Measurements from ENCODE around the gene CIDEC.

The CIDEC gene, protein sequence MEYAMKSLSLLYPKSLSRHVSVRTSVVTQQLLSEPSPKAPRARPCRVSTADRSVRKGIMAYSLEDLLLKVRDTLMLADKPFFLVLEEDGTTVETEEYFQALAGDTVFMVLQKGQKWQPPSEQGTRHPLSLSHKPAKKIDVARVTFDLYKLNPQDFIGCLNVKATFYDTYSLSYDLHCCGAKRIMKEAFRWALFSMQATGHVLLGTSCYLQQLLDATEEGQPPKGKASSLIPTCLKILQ

DNA sequence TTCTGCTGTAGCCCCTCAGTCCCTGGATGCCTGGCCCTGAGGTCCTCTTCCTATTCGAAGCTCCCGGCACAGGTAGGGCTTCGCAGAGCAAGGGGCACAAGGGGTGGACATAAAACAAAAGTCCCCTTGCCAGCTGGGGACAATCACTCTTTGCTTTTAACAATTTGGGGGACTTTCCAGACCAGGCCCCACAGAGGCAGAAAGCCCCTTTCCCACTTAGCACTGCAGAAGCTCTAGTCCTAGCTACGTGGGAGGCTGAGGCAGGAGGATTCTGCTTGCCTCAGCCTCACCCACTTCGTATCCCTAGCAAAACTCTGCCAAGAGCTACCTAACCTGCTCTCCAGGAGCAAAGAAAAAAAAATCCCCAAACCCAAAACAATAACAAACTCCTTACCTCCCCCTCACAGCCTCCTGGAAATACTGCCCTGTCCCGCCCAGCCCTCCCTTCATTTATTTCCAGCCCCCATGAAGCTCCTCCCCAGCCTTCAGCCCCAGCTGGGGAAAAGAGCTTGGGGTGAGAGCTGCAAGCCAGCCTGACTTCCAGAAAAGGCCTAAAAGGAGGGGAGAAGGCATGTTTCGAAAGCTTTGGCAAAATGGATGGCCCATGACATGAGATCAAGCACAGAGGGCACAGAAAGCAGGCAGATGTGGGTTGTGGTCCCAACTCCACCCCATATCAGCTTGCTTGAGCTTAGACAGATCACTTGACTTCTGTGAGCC lies at the start of gene CIDEC:
Gene CIDEC (minus strand): TSS at position 424 of the 720 bp plus-strand sequence. CDS start 1,767 bp downstream, outside the sequence.
- DNase-seq = no peak

DNA sequence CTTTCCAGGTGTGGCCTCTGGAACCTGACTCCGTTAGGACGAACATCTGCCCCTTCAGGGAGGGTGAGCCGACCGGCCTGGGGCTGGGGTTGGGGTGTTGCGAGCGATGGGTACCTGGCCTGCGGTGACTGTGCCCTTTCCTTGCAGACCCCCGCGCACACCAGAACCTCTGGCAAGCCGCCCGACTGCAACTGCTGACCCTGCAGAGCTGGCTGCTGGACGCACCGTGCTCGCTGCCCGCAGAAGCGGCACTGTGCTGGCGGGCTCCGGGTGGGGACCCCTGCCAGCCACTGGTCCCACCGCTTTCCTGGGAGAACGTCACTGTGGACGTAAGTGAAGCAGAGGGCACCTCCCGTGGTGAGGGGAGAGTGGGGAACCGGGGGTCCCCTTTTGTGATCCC lies 48.1 kb upstream of the CIDEC start:
- no peak for DNase-seq

DNA sequence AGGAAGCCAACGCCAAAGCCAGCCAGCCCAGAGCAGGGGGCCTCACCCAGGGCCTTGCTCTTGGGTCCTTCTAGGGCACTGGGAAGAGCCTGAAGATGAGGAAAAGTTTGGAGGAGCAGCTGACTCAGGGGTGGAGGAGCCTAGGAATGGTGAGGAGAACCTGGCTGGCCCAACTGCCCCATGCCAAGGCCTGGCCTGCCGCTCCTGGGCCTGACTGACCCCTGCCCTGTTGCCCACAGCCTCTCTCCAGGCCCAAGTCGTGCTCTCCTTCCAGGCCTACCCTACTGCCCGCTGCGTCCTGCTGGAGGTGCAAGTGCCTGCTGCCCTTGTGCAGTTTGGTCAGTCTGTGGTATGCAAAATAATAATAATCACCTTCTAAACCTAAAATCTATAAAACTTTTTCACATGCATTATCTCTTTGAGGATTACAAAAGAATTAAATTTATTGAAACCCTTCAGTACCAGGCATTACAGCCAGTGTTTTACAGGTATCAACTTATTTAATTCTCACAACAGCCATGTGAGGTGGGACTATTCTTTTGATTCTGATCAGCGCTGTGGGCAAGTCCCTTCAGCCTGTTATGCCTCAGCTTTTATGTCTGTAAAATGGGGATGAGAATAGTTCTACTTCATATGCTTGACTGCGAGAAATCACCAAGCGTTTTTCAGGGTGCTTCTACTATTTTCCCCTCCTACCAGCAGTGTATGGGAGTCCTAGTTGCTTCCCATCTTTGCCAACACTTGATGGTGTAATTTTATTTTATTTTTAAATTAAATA lies 38.4 kb upstream of the CIDEC start:
- DNase-seq = no peak

DNA sequence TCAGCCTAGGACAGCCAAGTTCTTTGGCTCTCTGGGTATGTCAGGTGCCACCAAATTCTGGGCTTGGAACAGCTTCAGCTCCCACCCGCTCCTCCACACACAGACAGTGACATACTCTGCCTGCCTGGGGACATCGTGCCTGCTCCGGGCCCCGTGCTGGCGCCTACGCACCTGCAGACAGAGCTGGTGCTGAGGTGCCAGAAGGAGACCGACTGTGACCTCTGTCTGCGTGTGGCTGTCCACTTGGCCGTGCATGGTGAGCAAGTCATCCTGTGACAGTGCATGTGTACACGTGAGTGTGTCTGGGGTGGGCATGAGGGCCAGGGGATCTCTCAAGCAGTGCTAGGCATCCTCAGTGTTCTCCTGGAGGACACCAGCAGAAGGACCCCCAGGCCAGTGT lies 37.8 kb upstream of the CIDEC start:
- DNase-seq = no peak

DNA sequence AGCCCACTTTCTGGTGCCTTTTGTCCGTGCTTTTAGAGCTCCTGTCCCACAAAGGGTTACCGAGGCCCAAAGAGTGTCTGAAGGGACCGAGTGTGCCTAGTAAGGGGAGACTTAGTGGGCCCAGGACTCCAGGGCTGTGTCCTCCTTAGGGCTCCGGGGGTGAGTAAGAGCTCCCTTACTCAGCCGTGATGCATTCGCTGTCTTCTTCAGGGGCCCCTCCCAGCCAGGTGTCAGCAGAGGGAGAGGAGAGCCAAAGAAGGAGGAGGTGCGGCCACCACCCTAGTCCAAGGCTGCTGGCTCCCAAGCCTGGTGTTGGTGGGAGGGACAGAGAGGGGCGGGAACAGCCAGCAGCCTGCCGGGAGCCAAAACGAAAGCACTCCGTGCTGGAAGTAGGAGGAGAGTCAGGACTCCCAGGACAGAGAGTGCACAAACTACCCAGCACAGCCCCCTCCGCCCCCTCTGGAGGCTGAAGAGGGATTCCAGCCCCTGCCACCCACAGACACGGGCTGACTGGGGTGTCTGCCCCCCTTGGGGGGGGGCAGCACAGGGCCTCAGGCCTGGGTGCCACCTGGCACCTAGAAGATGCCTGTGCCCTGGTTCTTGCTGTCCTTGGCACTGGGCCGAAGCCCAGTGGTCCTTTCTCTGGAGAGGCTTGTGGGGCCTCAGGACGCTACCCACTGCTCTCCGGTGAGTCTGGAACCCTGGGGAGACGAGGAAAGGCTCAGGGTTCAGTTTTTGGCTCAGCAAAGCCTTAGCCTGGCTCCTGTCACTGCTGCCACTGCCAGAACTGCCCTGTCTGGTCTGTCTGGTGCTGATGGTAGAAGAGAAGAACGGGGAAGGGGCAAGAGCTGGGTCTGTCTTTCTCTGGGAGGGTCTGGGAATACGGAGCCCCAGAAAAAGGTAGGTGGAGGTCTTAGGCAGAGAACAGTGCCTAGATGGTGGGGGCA lies 37.0 kb upstream of the CIDEC start, which contains the start of gene IL17RC:
Gene IL17RC (plus strand): TSS at position 365 of the 947 bp plus-strand sequence. CDS start 218 bp downstream, at position 583.
- DNase-seq = peak; percentile 86

DNA sequence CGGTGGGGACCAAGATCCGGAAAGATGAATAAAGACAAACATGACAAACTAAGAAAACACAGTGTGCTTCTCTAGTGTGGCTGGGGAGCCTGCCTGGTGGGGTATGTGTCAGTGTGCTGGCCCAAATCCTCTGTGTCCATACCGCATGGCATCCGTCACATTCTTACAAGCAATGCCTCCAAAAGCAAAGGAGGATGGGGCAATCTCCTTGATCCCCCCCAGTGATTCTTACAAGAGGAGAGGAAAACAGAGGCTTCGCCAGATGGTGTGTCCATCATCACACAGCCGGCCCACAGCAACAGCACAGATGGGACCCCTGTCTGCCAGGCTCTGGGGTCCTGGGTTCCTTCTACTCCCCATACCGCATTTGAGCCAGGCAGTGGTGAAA lies 36.3 kb upstream of the CIDEC start:
- DNase-seq = no peak

DNA sequence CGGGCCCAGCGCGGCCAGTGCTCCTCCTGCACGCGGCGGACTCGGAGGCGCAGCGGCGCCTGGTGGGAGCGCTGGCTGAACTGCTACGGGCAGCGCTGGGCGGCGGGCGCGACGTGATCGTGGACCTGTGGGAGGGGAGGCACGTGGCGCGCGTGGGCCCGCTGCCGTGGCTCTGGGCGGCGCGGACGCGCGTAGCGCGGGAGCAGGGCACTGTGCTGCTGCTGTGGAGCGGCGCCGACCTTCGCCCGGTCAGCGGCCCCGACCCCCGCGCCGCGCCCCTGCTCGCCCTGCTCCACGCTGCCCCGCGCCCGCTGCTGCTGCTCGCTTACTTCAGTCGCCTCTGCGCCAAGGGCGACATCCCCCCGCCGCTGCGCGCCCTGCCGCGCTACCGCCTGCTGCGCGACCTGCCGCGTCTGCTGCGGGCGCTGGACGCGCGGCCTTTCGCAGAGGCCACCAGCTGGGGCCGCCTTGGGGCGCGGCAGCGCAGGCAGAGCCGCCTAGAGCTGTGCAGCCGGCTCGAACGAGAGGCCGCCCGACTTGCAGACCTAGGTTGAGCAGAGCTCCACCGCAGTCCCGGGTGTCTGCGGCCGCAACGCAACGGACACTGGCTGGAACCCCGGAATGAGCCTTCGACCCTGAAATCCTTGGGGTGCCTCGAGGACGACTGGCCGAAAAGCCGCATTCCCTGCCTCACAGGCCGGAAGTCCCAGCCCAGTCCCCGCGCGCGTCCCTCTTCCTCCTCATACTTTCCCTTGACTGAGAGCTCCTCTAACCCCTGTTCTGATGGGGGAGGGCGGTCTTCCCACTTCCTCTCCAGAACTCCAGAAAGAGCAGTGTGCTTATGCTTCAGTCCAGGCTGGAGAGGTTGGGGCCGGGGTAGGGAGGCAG lies 35.4 kb upstream of the CIDEC start:
- peak; percentile 71 for DNase-seq

DNA sequence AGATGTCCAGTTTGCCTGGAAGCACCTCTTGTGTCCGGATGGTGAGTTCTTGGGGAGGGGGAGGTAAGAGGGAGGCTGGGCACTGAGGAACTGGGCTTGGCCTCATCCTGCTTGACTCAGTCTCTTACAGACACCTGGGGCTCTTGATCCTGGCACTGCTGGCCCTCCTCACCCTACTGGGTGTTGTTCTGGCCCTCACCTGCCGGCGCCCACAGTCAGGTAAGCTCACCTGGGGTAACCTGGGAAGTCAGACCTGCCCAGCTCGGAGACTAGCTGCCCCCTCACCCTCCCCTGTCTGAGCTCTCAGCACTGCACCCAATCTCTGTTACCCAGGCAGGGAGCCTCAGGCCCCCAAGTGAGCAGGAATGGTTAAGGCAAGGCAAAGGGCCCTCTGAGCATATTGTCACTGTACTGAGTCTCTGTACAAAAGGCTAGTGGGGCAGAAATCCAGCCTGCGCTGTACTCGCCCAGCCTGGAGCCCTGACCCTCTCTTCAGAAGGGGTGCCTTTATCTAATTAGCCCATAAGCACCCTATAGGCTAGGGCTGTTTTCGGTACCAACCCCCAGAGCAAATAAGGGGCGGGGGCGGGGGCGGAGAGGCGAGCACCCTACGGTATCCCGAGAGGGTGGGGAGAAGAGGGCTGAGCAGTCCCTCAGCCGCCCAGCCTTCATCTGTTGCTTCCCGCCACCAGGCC lies 34.7 kb upstream of the CIDEC start:
- DNase-seq = no peak

DNA sequence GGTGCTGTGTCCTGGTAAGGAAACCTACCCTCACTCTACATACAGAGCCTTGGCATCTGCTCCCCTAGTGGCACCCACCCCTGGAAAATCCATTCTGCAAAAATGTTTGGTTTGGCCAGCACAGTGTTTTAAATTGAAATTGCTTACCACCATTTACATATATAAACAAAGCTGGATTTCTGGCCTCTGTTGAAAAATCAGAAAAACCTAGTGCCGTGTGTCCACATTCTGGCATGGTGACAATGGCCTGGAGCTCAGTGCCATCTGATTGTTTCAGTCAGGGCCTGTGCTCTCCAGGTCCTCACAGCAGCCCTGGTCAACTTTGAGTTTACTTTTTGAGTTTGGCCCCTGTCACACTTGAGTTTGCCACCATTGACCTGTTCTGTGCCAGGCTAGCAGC lies 34.0 kb upstream of the CIDEC start:
- no peak for DNase-seq

DNA sequence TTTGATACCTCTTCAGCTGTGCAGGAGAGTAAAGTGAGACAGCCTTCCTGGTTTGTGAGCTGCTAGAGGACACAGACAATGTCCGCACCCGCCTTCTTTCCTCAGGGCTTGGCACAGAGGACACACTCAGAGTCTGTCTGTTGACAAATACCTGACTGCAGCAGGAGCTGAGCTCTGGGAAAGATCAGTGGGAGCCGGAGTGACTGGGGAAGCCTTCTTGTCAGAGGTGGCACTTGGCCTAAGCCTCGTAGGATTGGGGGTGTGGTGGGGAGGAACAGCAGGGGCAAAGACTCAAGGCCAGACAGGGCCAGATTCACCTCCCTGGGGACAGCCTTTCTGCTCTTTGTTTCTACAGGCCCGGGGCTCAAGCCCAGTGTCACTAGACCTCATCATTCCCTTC lies 33.5 kb upstream of the CIDEC start:
- no peak for DNase-seq

DNA sequence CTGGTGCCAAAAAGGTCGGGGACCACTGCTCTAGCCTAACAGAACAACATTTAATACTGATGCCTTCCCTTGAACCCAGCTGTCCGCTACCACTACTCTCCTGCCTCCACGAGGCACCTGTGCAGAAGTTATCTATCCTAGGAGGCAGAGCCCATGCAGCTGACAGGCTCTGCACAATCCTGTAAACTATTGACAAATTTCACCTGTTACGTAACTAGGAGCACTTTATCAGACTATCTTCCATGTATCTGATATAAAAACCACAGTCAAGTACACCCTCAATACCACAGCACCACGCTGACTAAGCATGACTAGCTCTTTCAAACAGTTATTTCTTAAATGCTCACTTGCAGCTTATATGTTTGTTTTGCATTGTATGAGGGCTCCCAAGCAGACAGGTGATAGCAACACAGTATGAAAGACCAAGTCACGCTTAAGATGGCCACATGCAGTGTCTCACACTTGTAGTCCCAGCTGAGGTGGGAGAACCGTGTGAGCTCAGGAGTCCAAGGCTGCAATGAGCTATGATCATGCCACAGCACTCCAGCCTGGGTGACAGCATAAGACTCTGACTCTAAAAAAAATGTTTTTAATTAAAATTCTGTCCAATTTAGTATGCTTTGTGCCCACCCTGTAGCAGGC lies 32.4 kb upstream of the CIDEC start:
- DNase-seq = no peak

DNA sequence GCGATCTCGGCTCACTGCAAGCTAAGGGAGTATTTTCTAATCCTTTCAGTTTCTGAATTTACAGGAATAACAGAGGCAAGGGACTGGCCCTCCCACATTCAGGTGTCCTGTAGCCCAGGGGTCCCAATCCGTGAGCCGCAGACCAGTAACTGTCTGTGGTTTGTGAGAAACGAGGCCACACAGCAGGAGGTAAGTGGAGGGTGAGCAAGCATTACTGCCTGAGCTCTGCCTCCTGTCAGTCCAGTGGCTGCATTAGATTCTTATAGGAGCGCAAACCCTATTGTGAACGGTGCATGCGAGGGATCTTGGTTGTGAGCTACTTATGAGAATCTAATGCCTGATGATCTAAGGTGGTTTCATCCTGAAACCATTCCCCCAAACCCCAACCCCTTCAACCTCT lies 31.8 kb upstream of the CIDEC start:
- DNase-seq = no peak

DNA sequence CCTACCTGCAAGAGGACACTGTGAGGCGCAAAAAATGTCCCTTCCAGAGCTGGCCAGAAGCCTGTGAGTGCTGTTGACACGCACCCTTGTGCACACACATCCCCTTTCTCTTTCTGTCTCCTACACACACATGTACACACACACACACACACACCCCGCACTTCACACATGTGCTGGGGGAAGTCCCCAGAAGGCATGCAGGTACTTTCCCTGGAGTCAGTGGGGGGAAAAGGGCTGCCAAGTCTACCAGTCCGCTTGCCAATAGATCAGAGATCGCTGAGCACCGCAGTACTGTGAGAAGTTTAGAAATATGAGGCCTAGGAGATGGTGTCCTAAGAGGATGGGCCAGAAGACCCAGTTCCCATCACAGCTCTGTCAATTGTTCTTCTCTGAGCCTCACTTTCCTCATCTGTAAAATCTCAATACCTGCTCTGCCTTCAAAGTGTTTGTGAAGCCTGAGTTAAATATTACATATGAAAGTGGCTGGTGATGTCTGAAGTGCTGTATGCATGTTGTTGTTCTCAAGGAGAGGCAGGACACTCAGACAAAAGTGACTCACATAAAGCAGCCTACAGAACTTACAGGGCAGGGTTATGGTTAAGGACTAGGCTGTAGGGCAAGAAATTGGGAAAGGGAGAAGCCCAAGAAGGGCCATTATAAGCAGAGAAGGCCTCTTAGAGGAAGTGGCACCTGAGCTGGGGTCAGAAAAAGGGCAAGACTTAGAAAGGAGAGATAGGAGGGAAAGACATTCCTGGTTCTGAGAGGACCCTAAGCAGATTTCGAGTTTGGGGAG lies 29.4 kb upstream of the CIDEC start:
- DNase-seq = no peak

DNA sequence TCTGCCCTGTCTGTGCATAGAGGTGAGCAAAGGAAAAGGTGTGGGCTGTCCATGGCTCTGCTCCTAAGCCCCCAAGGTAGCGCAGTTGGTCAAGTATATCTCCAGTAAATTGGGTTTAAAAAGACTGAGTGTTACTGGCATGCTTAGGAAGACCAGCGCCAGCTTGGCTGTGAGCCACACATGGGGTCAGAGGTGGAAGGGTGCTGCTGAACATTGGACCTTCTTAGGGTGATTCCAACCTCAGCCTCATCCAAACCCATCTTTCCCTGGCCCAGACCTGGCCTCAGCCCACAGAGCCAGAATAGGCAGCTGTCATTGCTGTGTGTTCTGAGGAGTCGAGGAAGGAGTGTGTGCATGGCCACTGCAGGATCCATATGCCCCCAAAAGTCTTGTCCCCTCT lies 28.2 kb upstream of the CIDEC start:
- DNase-seq = no peak

DNA sequence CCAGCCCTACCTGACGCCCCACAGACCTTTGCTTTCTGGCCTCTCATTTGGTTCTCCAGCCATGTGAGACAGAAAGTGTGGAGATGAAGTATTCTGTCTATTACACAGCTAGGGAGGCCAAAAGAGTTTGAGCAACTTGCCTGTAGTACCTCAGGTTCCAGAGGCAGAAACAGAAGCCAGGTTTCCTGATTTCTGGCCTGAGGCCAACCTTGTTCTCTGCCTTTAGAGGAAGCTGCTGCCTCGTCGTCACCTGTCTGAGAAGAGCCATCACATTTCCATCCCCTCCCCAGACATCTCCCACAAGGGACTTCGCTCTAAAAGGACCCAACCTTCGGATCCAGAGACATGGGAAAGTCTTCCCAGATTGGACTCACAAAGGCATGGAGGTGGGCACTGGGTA lies 26.4 kb upstream of the CIDEC start:
- no peak for DNase-seq

DNA sequence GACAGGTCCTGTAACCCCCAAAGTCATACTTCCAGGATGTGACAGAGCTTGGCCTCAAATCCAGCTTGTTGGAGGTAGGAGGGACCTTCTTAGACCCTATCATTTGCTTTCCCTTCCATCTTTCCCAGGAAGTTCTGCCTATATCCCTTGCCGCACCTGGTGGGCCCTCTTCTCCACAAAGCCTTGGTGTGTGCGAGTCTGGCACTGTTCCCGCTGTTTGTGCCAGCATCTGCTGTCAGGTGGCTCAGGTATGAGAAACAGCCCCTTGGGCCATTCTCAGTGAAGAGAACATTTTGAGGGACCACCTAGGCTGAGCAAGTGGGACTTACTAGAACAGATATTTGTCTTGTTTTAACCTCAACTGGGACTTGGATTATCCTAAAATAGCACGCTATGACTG lies 23.9 kb upstream of the CIDEC start:
- DNase-seq = no peak

DNA sequence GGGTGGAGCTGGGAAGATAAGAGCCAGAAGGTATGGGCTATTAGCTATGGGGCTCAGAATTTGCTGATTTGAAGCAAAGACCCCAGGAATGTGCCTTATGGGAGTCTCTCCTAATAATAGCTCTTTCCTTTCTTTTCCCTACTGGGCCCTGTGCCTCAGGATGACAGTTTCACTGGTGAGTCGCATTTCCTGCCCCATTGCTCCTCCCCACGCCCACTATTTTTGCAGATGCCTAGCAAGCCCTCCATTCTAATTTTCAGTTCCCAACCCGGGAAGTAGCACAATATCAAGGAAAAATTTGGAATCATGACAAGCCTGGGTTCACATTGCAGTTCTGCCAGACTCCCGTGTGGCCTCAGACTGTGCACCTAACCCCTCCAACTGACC lies 23.2 kb upstream of the CIDEC start:
- DNase-seq = peak; percentile 67

DNA sequence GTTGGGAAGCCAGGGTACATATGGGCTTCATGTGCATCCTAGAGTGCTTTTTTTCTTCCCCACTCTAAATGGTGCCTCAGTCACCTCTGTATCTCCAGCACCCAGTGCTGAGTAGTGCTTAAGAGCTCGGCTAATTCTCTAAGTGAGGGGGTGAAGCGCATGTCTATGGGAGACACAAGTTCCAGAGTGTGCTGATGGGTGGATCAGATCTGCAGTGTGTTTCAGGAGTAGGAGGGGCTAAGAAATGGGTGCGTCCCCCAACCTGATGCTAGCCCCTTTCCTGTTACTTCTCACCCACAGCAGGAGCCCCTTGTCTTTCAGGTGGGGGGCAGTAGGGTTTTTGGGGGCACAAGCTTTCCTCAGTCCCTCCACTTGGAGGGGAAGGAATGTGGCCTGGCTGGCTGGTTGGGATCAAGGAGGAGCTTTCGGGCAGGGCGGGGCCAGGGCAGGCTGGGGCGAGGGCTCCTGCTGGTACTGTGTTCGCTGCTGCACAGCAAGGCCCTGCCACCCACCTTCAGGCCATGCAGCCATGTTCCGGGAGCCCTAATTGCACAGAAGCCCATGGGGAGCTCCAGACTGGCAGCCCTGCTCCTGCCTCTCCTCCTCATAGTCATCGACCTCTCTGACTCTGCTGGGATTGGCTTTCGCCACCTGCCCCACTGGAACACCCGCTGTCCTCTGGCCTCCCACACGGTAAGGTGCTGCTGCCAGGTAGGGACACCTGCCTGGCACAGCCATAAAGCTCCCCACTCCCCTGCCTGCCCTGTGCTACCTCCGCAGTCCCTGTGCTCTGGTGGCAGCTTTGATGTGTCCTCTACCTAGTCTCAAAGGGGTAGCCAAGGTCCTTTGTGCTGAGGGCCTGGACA lies 22.6 kb upstream of the CIDEC start, which contains the start of gene IL17RE:
Gene IL17RE (plus strand): TSS at position 477 of the 866 bp plus-strand sequence. CDS start 85 bp downstream, at position 562.
- no peak for DNase-seq
